ENCODE data around the gene DPYD. TPM values are rescaled to one million over a fixed set of nuclear protein-coding genes. Genes with fewer than 3 reads are reported as not detected.

The DPYD gene
- total and polyA plus RNA-seq, 10 of the 15 experiments (the other 5 are each of a cell fraction or from before 2014, with no cell fraction given), result 5.7 to 23.8 (median 10.2) TPM

DNA sequence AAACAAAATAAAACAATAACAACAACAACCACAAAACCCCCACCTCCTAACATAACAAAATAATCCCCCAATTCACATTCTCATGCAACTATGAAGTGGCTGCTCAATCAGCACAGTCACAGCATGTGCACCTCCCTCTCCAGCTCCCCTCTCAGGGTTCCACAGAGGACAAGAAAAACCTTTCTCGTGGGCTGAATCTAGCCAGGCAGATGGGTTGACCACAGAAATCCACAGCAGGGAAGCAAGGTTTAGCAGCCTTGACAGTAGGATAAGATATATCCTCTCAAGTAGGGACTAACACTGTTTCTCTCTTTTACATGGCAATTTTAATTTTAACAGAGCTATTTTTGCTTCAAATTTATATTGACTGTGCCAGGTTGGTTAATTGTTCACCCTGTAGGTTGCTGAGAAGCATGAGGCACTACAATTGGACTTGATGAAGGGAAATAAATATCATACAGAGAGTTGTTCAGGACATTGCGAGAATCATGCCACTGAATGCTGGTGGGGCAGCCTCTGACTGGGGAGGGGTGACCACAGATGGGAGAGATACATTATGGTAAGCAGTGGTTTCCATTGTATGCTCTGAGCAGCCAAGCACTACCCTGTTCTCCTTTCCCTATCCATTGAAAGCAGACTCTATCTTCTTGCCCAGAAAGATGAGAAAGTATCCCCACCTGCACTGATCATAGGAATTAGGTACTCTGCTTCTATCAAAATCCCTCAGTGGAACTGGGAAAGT lies 535.1 kb downstream of the DPYD start:
- ChIA-PET CTCF (interaction anchor here (1.4 kb wide), 1 partner anchor 142 kb away, joined by 3 read pairs; no protein-coding TSS in a partner anchor), SMC1A (ENCODE audit: uncharacterized antibody, unreplicated experiment) (interaction anchor here (1.2 to 2.0 kb wide), 2 partner anchors 10 to 119 kb away, joined by 4 to 9 read pairs; no protein-coding TSS in a partner anchor), POLR2A (interaction anchor here (0.6 to 0.7 kb wide), 2 partner anchors 196 to 234 kb away, joined by 4 to 5 read pairs; no protein-coding TSS in a partner anchor), RAD21 (ENCODE audit: unreplicated experiment) (no interaction called here)
- Histone ChIP-seq H3K4me2 (ENCODE audit: control insufficient read depth, insufficient read depth) (no peak overlapping the region), H3K36me3 (ENCODE audit: control insufficient read depth in 2 of 2, insufficient read depth in 2 of 2, low read length in 1 of 2) (no peaks in the 10 kb centered on the region), H4K20me1 (ENCODE audit: control insufficient read depth, insufficient read depth) (no peaks in the 10 kb centered on the region), H3K9me3 (replicated peaks; ENCODE audit: control insufficient read depth, insufficient read depth, low read length) (no peaks in the 10 kb centered on the region), H3K9ac (ENCODE audit: control insufficient read depth, insufficient read depth, low read length) (no peak overlapping the region), H3K27ac (ENCODE audit: control insufficient read depth, insufficient read depth) (no peak overlapping the region), H3K4me1 (ENCODE audit: control insufficient read depth, insufficient read depth, low read length) (no peaks in the 10 kb centered on the region), H3K4me3 (no peak overlapping the region), H3K27me3 (replicated peaks in 1 of 2; ENCODE audit: control insufficient read depth in 2 of 2, insufficient read depth in 2 of 2, low read length in 1 of 2) (no peaks in the 10 kb centered on the region), H2AFZ (ENCODE audit: control insufficient read depth, low read depth, low read length) (no peak overlapping the region), H3K79me2 (ENCODE audit: control insufficient read depth, insufficient read depth, low read length) (no peaks in the 10 kb centered on the region)
- intact Hi-C loops (cut with micrococcal nuclease; ENCODE audit: unreplicated experiment) (no loop called here), in situ Hi-C loops (cut with MboI) (no loop called here)
- 19% methylated on average over 2 of the region's 2 CpGs for WGBS (ENCODE audit: insufficient coverage, insufficient replicate concordance, low lambda C conversion rate, missing lambda C conversion rate)
- DNase-seq (ENCODE audit: low read depth, low spot score), result no peak
- peak; percentile 40 for ATAC-seq
- no TSS peak for BruUV-seq (replicated peaks)
- no peak for TF ChIP-seq RCOR1 (conservative IDR thresholded peaks at IDR 0.05; ENCODE audit: low read depth, low read length)
- TF ChIP-seq SREBF2 (IDR thresholded peaks at IDR 0.05; ENCODE audit: low read length), result no peak
- TF ChIP-seq NR2C2 (IDR thresholded peaks at IDR 0.05; ENCODE audit: borderline replicate concordance, control insufficient read depth, insufficient read length, low read depth), result no peak
- TF ChIP-seq ATF7 (IDR thresholded peaks at IDR 0.05; ENCODE audit: low read depth), result no peak
- no peak for TF ChIP-seq MYC (IDR thresholded peaks at IDR 0.05; ENCODE audit: insufficient read depth, insufficient read length, insufficient replicate concordance, low read length, severe bottlenecking)
- no peak for TF ChIP-seq BCL11A (IDR thresholded peaks at IDR 0.05; ENCODE audit: low read depth, low read length)
- TF ChIP-seq NR2C1 (IDR thresholded peaks at IDR 0.05), result no peak
- no peak for TF ChIP-seq SUZ12 (IDR thresholded peaks at IDR 0.05; ENCODE audit: unreplicated experiment)
- TF ChIP-seq JUND (IDR thresholded peaks at IDR 0.05; ENCODE audit: low read depth, low read length), result no peak
- no peak for TF ChIP-seq MEF2A (IDR thresholded peaks at IDR 0.05; ENCODE audit: insufficient read depth, low read depth, low read length)
- no peak for TF ChIP-seq ATF2 (IDR thresholded peaks at IDR 0.05; ENCODE audit: low read length)
- no peak for TF ChIP-seq ZBED1 (IDR thresholded peaks at IDR 0.05; ENCODE audit: borderline replicate concordance)
- no peak for TF ChIP-seq ZNF274 (IDR thresholded peaks at IDR 0.05; ENCODE audit: insufficient read depth, insufficient read length)
- TF ChIP-seq BHLHE40 (IDR thresholded peaks at IDR 0.05; ENCODE audit: borderline replicate concordance in 1 of 2, low read depth in 2 of 2, low read length in 1 of 2), result no peak
- no peak for TF ChIP-seq ZNF217 (IDR thresholded peaks at IDR 0.05)
- TF ChIP-seq ESRRA (IDR thresholded peaks at IDR 0.05; ENCODE audit: low read length), result no peak
- TF ChIP-seq, protein P1, sequence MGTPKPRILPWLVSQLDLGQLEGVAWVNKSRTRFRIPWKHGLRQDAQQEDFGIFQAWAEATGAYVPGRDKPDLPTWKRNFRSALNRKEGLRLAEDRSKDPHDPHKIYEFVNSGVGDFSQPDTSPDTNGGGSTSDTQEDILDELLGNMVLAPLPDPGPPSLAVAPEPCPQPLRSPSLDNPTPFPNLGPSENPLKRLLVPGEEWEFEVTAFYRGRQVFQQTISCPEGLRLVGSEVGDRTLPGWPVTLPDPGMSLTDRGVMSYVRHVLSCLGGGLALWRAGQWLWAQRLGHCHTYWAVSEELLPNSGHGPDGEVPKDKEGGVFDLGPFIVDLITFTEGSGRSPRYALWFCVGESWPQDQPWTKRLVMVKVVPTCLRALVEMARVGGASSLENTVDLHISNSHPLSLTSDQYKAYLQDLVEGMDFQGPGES (IDR thresholded peaks at IDR 0.05), result no peak
- TF ChIP-seq ASH2L (IDR thresholded peaks at IDR 0.05; ENCODE audit: borderline replicate concordance, low read depth), result no peak
- TF ChIP-seq SUPT20H (IDR thresholded peaks at IDR 0.05; ENCODE audit: borderline replicate concordance, control insufficient read depth, low read depth, low read length), result no peak
- no peak for FAIRE-seq

Measured in GM12878 (cell line).